ENCODE results near the gene TMOD3. TPM values are rescaled to one million over a fixed set of nuclear protein-coding genes. Genes with fewer than 3 reads are reported as not detected.

The TMOD3 gene
- total and polyA plus RNA-seq, 2 of the 8 experiments (the other 6 are each of a cell fraction or from before 2014, with no cell fraction given) = 3.9 to 29.0 TPM

DNA sequence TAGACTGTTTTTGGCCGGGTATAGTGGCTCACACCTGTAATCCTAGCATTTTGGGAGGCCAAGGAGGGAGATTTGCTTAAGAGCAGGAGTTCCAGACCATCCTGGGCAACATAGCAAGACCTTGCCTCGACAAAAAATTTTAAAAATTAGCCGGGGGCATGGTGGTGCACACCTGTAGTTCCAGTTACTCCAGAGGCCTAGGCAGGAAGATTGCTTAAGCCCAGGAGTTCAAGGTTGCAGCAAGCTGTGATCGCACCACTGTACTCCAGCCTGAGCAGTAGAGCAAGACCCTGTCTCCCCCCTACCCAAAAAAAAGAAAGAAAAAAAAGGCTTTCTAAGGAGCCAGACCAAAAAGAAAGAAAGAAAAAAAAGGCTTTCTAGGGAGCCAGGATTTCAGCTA lies 36.7 kb downstream of the TMOD3 start:
- Histone ChIP-seq H3K23ac (ENCODE audit: insufficient read length) (no peak overlapping the region), H3K36me3 (ENCODE audit: control insufficient read depth in 2 of 4, insufficient read depth in 4 of 4, low read length in 3 of 4) (peaks cover 0 to 7% (median 3%) of the 10 kb centered on the region in 4 experiments; a peak in 2 of 8 replicates), H2BK120ac (replicated peaks; ENCODE audit: low read depth, low read length) (no peak overlapping the region), H2AK5ac (ENCODE audit: low read depth, low read length) (no peak overlapping the region), H2BK5ac (ENCODE audit: low read depth, low read length) (no peak overlapping the region), H3K14ac (ENCODE audit: insufficient read length) (no peak overlapping the region), H3K27me3 (replicated peaks in 1 of 4; ENCODE audit: control insufficient read depth in 3 of 4, extremely low read depth in 1 of 4, insufficient read depth in 3 of 4, low read length in 3 of 4) (no peaks in the 10 kb centered on the region), H2BK12ac (ENCODE audit: low read depth, low read length) (no peak overlapping the region), H3K4me2 (ENCODE audit: insufficient read depth in 1 of 2, low read depth in 2 of 2, low read length in 2 of 2) (no peak overlapping the region), H2BK20ac (ENCODE audit: low read length) (no peak overlapping the region), H3K9ac (replicated peaks in 1 of 4; ENCODE audit: extremely low read depth in 1 of 4, low read depth in 3 of 4, low read length in 3 of 4) (no peak overlapping the region), H3K79me2 (ENCODE audit: control insufficient read depth in 1 of 2, insufficient read depth in 2 of 2, low read length in 2 of 2) (no peaks in the 10 kb centered on the region), H3K56ac (replicated peaks; ENCODE audit: insufficient read length, low read depth, low read length) (no peak overlapping the region), H3K23me2 (ENCODE audit: low read depth, low read length) (no peaks in the 10 kb centered on the region), H4K5ac (ENCODE audit: insufficient read length, low read depth, low read length) (no peak overlapping the region), H3K18ac (ENCODE audit: extremely low read depth, low read length) (no peak overlapping the region), H3K4ac (replicated peaks; ENCODE audit: insufficient read length, low read depth, low read length) (no peak overlapping the region), H3K4me1 (replicated peaks in 1 of 4; ENCODE audit: control insufficient read depth in 3 of 4, insufficient read depth in 4 of 4, low read length in 3 of 4) (peaks cover 0 to 6% (median 5%) of the 10 kb centered on the region in 4 experiments; a peak in 5 of 7 replicates), H3K27ac (ENCODE audit: low read depth, low read length) (no peak overlapping the region), H4K91ac (replicated peaks; ENCODE audit: insufficient read length, low read length) (no peak overlapping the region), H3K79me1 (ENCODE audit: low read depth, low read length) (no peaks in the 10 kb centered on the region), H3K9me3 (ENCODE audit: insufficient read depth in 2 of 2, low read depth in 1 of 2, low read length in 1 of 2) (0 out of 4 replicates have a peak, but pooled peaks cover 0 to 3% of the 10 kb centered on the region in 2 experiments), H4K8ac (ENCODE audit: extremely low read depth, insufficient read depth, low read length) (no peak overlapping the region; the same call in 1 of the 2 replicates), H4K20me1 (replicated peaks in 1 of 2; ENCODE audit: control insufficient read depth in 1 of 2, insufficient read depth in 2 of 2, low read length in 2 of 2) (no peaks in the 10 kb centered on the region), H2AFZ (ENCODE audit: low read length) (no peak overlapping the region), H2BK15ac (ENCODE audit: low read length) (no peak overlapping the region), H3K4me3 (ENCODE audit: extremely low read depth in 1 of 4, insufficient read depth in 2 of 4, low read depth in 3 of 4, low read length in 4 of 4) (no peak overlapping the region)
- DNase-seq (ENCODE audit: low read depth in 1 of 2, low spot score in 2 of 2) (no peak), FAIRE-seq (no peak)
- ChIA-PET CTCF (ENCODE audit: partially characterized antibody) (interaction anchor here (0.8 to 1.8 kb wide), 6 partner anchors 8 to 274 kb away, joined by 3 to 8 read pairs (median 4); no protein-coding TSS in a partner anchor), POLR2A (ENCODE audit: partially characterized antibody) (no interaction called here)
- 92% methylated on average over 4 of the region's 4 CpGs; no CpG with 5 or more reads in 1 of the 2 experiments for WGBS, 2 experiments (ENCODE audit: extremely low coverage in 1 of 2, insufficient coverage in 1 of 2, insufficient read length in 1 of 2, insufficient replicate concordance in 2 of 2, low coverage in 1 of 2, low lambda C conversion rate in 2 of 2, missing lambda C conversion rate in 1 of 2)
- TF ChIP-seq, protein P1, sequence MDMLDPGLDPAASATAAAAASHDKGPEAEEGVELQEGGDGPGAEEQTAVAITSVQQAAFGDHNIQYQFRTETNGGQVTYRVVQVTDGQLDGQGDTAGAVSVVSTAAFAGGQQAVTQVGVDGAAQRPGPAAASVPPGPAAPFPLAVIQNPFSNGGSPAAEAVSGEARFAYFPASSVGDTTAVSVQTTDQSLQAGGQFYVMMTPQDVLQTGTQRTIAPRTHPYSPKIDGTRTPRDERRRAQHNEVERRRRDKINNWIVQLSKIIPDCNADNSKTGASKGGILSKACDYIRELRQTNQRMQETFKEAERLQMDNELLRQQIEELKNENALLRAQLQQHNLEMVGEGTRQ (IDR thresholded peaks at IDR 0.05; ENCODE audit: low read length) = no peak
